DOHH2 (cell line): ENCODE results near the gene GBP2.

ENCODE experiments used
- EZH2phosphoT487 ChIP-seq: fragments of 200-600 bp; sonication (generic); IDR thresholded peaks from 2 replicates; pipeline ENCODE4 v1.6.1; 2017; ENCODE audit warnings: borderline replicate concordance, mild to moderate bottlenecking, antibody characterized with exemption, low read length, moderate library complexity, mixed read lengths
- TF ChIP-seq, protein P1 (sequence below): fragments of 200-600 bp; sonication (generic); IDR thresholded peaks from one replicate; pipeline ENCODE4 v1.5.1; 2014; ENCODE audit warnings: antibody characterized with exemption, mild to moderate bottlenecking, low read depth, low read length; ENCODE audit not compliant: poor library complexity, severe bottlenecking

DNA sequence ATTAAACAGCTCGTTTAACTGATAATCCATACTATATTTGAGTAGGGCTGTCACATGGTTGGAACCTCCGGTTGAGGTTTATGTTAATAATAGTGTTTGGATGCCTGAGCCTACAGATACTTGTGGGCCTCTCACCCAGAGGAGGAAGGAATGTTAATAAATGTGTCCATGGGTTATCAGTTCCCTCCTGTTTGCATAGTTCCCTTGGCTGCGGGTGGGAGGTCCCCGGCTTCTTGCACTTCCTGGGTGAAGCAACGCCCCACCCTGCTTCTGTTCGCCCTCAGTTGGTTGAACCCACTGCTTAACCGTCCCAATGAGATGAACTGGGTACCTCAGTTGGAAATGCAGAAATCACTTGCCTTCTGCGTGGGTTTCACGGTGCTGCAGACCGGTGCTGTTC is 37.3 kb downstream of the GBP2 start:
- TF ChIP-seq, protein P1, sequence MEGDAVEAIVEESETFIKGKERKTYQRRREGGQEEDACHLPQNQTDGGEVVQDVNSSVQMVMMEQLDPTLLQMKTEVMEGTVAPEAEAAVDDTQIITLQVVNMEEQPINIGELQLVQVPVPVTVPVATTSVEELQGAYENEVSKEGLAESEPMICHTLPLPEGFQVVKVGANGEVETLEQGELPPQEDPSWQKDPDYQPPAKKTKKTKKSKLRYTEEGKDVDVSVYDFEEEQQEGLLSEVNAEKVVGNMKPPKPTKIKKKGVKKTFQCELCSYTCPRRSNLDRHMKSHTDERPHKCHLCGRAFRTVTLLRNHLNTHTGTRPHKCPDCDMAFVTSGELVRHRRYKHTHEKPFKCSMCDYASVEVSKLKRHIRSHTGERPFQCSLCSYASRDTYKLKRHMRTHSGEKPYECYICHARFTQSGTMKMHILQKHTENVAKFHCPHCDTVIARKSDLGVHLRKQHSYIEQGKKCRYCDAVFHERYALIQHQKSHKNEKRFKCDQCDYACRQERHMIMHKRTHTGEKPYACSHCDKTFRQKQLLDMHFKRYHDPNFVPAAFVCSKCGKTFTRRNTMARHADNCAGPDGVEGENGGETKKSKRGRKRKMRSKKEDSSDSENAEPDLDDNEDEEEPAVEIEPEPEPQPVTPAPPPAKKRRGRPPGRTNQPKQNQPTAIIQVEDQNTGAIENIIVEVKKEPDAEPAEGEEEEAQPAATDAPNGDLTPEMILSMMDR = no peak
- TF ChIP-seq EZH2phosphoT487 = no peak
